HEK293 (cell line): Measurements from ENCODE around the gene HIF3A.

Source experiments
- CTCF ChIA-PET: fragments of 350-600 bp; formaldehyde crosslinking; extraction: SDS; loops from one replicate; lab custom pipeline; 2021; ENCODE audit warnings: antibody characterized with exemption; lab: Yijun Ruan, JAX
- POLR2A ChIA-PET: fragments of 300-600 bp; formaldehyde crosslinking; extraction: SDS; loops from one replicate; lab custom pipeline; 2020; ENCODE audit warnings: antibody characterized with exemption, inconsistent platforms; lab: Yijun Ruan, JAX
- H3K27ac ChIP-seq: fragments of 200-500 bp; sonication (Bioruptor generic); 2 replicates; pipeline ENCODE4 v1.5.1; 2014; ENCODE audit warnings: low read depth, low read length, control low read depth, inconsistent platforms; ENCODE audit errors: extremely low read depth
- H3K36me3 ChIP-seq, 2 experiments: fragments of 200-500 bp in 1 of 2; sonication (Bioruptor generic) in 1 of 2; 1 replicate in 1 of 2; 2 replicates in 1 of 2; pipeline ENCODE4 v1.5.1; 2014 to 2017; ENCODE audit warnings: inconsistent platforms in 2 of 2, low read length in 2 of 2; ENCODE audit not compliant: control insufficient read depth in 2 of 2, insufficient read depth in 1 of 2
- H3K4me1 ChIP-seq: fragments of 200-500 bp; sonication (Bioruptor generic); 2 replicates; pipeline ENCODE4 v1.5.1; 2014; ENCODE audit warnings: mild to moderate bottlenecking, low read length, inconsistent platforms; ENCODE audit not compliant: control insufficient read depth, insufficient read depth
- H3K4me3 ChIP-seq: 2 replicates; pipeline ENCODE4 v1.5.1; 2011; ENCODE audit warnings: low read depth, mild to moderate bottlenecking, control low read depth, low read length, moderate library complexity
- H3K9me3 ChIP-seq: fragments of 200-500 bp; sonication (Bioruptor generic); 2 replicates; pipeline ENCODE4 v1.5.1; 2014; ENCODE audit warnings: low read depth, low read length, inconsistent platforms; ENCODE audit not compliant: control insufficient read depth, insufficient read depth
- REPIN1 ChIP-seq: fragments of 450-650 bp; formaldehyde crosslinking; IDR thresholded peaks from 2 replicates; pipeline ENCODE4 v1.5.1; 2017; ENCODE audit warnings: missing biosample characterization, missing genetic modification characterization, low read depth
- SETDB1 ChIP-seq: IDR thresholded peaks from one replicate; pipeline ENCODE4 v1.6.1; 2017; ENCODE audit warnings: mild to moderate bottlenecking, low read length, moderate library complexity, mixed read lengths; ENCODE audit not compliant: insufficient read length
- ZBTB10 ChIP-seq: fragments of 450-650 bp; formaldehyde crosslinking; IDR thresholded peaks from 2 replicates; pipeline ENCODE4 v1.5.1; 2016; ENCODE audit warnings: missing biosample characterization, missing genetic modification characterization
- ZBTB17 ChIP-seq: fragments of 450-650 bp; formaldehyde crosslinking; IDR thresholded peaks from 2 replicates; pipeline ENCODE4 v1.5.1; 2016; ENCODE audit warnings: missing biosample characterization, missing genetic modification characterization
- ZEB2 ChIP-seq: fragments of 450-650 bp; formaldehyde crosslinking; IDR thresholded peaks from 2 replicates; pipeline ENCODE4 v1.5.1; 2016; ENCODE audit warnings: missing biosample characterization, missing genetic modification characterization
- ZFHX2 ChIP-seq: fragments of 450-650 bp; formaldehyde crosslinking; conservative IDR thresholded peaks from 2 replicates; pipeline ENCODE4 v1.5.1; 2016; ENCODE audit warnings: missing biosample characterization, missing genetic modification characterization
- ZNF112 ChIP-seq: fragments of 450-650 bp; formaldehyde crosslinking; IDR thresholded peaks from 2 replicates; pipeline ENCODE4 v1.5.0; 2017; ENCODE audit warnings: missing biosample characterization, missing genetic modification characterization
- ZNF148 ChIP-seq: fragments of 450-650 bp; formaldehyde crosslinking; IDR thresholded peaks from 2 replicates; pipeline ENCODE4 v1.5.0; 2017; ENCODE audit warnings: missing biosample characterization, missing genetic modification characterization, borderline replicate concordance
- ZNF274 ChIP-seq, 2 experiments: fragments of 200-500 bp in 1 of 2; fragments of 450-650 bp in 1 of 2; sonication (Bioruptor generic) in 1 of 2; formaldehyde crosslinking in 1 of 2; IDR thresholded peaks; 2 replicates each; pipeline versions ENCODE4 v1.5.1 to v1.6.1; 2014 to 2016; ENCODE audit warnings: borderline replicate concordance in 1 of 2, inconsistent platforms in 1 of 2, low read length in 1 of 2, missing biosample characterization in 1 of 2, missing genetic modification characterization in 1 of 2
- ZNF354C ChIP-seq: fragments of 450-650 bp; formaldehyde crosslinking; IDR thresholded peaks from 2 replicates; pipeline ENCODE4 v1.5.1; 2016; ENCODE audit warnings: missing biosample characterization, missing genetic modification characterization, low read depth, borderline replicate concordance
- ZNF48 ChIP-seq: fragments of 450-650 bp; formaldehyde crosslinking; IDR thresholded peaks from 2 replicates; pipeline ENCODE4 v1.5.1; 2016; ENCODE audit warnings: missing biosample characterization, missing genetic modification characterization
- ZNF501 ChIP-seq: fragments of 450-650 bp; formaldehyde crosslinking; IDR thresholded peaks from 2 replicates; pipeline ENCODE4 v1.5.1; 2016; ENCODE audit warnings: missing biosample characterization, missing genetic modification characterization
- ZNF76 ChIP-seq: fragments of 450-650 bp; formaldehyde crosslinking; IDR thresholded peaks from 2 replicates; pipeline ENCODE4; 2016; ENCODE audit warnings: low read depth, missing biosample characterization, missing genetic modification characterization, borderline replicate concordance
- ZNF777 ChIP-seq: fragments of 450-650 bp; formaldehyde crosslinking; IDR thresholded peaks from 2 replicates; pipeline ENCODE4 v1.5.1; 2017; ENCODE audit warnings: missing biosample characterization, missing genetic modification characterization, borderline replicate concordance
- ZSCAN30 ChIP-seq: fragments of 450-650 bp; IDR thresholded peaks from 2 replicates; pipeline ENCODE4 v1.5.1; 2018; ENCODE audit warnings: missing biosample characterization, mild to moderate bottlenecking, missing genetic modification characterization, moderate library complexity
- TF ChIP-seq, protein P1 (sequence below): fragments of 450-650 bp; formaldehyde crosslinking; IDR thresholded peaks from 2 replicates; pipeline ENCODE4 v1.5.1; 2017; ENCODE audit warnings: missing biosample characterization, missing genetic modification characterization
- TF ChIP-seq, protein P2 (sequence below): fragments of 450-650 bp; formaldehyde crosslinking; IDR thresholded peaks from 2 replicates; pipeline ENCODE4 v1.5.1; 2016; ENCODE audit warnings: missing biosample characterization, missing genetic modification characterization
- TF ChIP-seq, protein P3 (sequence below): fragments of 450-650 bp; formaldehyde crosslinking; IDR thresholded peaks from 2 replicates; pipeline ENCODE4 v1.5.1; 2016; ENCODE audit warnings: missing biosample characterization, missing genetic modification characterization, low read depth
- TF ChIP-seq, protein P4 (sequence below): fragments of 450-650 bp; formaldehyde crosslinking; conservative IDR thresholded peaks from 2 replicates; pipeline ENCODE4 v1.5.1; 2016; ENCODE audit warnings: low read depth, missing biosample characterization, missing genetic modification characterization

The HIF3A gene

GRCh38 chr19:46383171-46383815 is 86.5 kb downstream of the HIF3A start:
- no peaks in the 10 kb centered on the region for H3K4me1 ChIP-seq
- POLR2A ChIA-PET, result no interaction called here
- TF ChIP-seq ZNF777 (no peak), ZEB2 (tag by site-specific recombination) (no peak), REPIN1 (tag by site-specific recombination) (no peak), ZBTB17 (tag by site-specific recombination) (no peak), ZNF501 (tag by site-specific recombination) (no peak), ZNF274 (IDR thresholded peaks at IDR 0.05; ENCODE audit: low read length) (no peak), ZNF274 (tag by site-specific recombination; IDR thresholded peaks at IDR 0.05; ENCODE audit: borderline replicate concordance) (no peak), ZNF76 (no peak), ZNF112 (tag by site-specific recombination) (no peak), ZBTB10 (tag by site-specific recombination) (no peak)
- TF ChIP-seq, protein P1, sequence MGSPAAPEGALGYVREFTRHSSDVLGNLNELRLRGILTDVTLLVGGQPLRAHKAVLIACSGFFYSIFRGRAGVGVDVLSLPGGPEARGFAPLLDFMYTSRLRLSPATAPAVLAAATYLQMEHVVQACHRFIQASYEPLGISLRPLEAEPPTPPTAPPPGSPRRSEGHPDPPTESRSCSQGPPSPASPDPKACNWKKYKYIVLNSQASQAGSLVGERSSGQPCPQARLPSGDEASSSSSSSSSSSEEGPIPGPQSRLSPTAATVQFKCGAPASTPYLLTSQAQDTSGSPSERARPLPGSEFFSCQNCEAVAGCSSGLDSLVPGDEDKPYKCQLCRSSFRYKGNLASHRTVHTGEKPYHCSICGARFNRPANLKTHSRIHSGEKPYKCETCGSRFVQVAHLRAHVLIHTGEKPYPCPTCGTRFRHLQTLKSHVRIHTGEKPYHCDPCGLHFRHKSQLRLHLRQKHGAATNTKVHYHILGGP (tag by site-specific recombination), result no peak
- TF ChIP-seq, protein P2, sequence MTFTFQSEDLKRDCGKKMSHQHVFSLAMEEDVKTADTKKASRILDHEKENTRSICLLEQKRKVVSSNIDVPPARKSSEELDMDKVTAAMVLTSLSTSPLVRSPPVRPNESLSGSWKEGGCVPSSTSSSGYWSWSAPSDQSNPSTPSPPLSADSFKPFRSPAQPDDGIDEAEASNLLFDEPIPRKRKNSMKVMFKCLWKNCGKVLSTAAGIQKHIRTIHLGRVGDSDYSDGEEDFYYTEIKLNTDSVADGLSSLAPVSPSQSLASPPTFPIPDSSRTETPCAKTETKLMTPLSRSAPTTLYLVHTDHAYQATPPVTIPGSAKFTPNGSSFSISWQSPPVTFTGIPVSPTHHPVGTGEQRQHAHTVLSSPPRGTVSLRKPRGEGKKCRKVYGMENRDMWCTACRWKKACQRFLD (tag by site-specific recombination), result no peak
- TF ChIP-seq, all 188 proteins: peak for 0
- Histone ChIP-seq H3K4me3 (no peak overlapping the region), H3K27ac (no peak overlapping the region), H3K9me3 (no peaks in the 10 kb centered on the region), H3K36me3 (peaks cover 69 to 91% of the 10 kb centered on the region in 2 experiments)
- CTCF ChIA-PET, result interaction anchor here (0.6 to 4.6 kb wide), 3 partner anchors 12 to 103 kb away, joined by 3 to 26 read pairs (median 4); no protein-coding TSS in a partner anchor

GRCh38 chr19:46383846-46384245 is 87.0 kb downstream of the HIF3A start:
- POLR2A ChIA-PET, result no interaction called here
- CTCF ChIA-PET, result interaction anchor here (0.9 to 4.6 kb wide), 3 partner anchors 12 to 102 kb away, joined by 3 to 26 read pairs (median 4); no protein-coding TSS in a partner anchor

More at GRCh38 chr19:46383846-46384245, 87.0 kb downstream of the HIF3A start:
- Histone ChIP-seq H3K4me1 (no peaks in the 10 kb centered on the region), H3K9me3 (no peaks in the 10 kb centered on the region), H3K4me3 (no peak overlapping the region), H3K36me3 (peaks cover 69 to 94% of the 10 kb centered on the region in 2 experiments), H3K27ac (no peak overlapping the region)
- no peak for TF ChIP-seq ZNF48 (tag by site-specific recombination)
- no peak for TF ChIP-seq ZNF274 (IDR thresholded peaks at IDR 0.05; ENCODE audit: low read length)
- no peak for TF ChIP-seq ZNF274 (tag by site-specific recombination; IDR thresholded peaks at IDR 0.05; ENCODE audit: borderline replicate concordance)
- no peak for TF ChIP-seq ZNF354C (tag by site-specific recombination)
- no peak for TF ChIP-seq ZSCAN30
- TF ChIP-seq ZFHX2 (tag by site-specific recombination), result no peak
- TF ChIP-seq, protein P3, sequence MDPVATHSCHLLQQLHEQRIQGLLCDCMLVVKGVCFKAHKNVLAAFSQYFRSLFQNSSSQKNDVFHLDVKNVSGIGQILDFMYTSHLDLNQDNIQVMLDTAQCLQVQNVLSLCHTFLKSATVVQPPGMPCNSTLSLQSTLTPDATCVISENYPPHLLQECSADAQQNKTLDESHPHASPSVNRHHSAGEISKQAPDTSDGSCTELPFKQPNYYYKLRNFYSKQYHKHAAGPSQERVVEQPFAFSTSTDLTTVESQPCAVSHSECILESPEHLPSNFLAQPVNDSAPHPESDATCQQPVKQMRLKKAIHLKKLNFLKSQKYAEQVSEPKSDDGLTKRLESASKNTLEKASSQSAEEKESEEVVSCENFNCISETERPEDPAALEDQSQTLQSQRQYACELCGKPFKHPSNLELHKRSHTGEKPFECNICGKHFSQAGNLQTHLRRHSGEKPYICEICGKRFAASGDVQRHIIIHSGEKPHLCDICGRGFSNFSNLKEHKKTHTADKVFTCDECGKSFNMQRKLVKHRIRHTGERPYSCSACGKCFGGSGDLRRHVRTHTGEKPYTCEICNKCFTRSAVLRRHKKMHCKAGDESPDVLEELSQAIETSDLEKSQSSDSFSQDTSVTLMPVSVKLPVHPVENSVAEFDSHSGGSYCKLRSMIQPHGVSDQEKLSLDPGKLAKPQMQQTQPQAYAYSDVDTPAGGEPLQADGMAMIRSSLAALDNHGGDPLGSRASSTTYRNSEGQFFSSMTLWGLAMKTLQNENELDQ (tag by site-specific recombination), result no peak
- TF ChIP-seq ZNF148, result no peak
- TF ChIP-seq SETDB1, result no peak
- TF ChIP-seq, protein P4, sequence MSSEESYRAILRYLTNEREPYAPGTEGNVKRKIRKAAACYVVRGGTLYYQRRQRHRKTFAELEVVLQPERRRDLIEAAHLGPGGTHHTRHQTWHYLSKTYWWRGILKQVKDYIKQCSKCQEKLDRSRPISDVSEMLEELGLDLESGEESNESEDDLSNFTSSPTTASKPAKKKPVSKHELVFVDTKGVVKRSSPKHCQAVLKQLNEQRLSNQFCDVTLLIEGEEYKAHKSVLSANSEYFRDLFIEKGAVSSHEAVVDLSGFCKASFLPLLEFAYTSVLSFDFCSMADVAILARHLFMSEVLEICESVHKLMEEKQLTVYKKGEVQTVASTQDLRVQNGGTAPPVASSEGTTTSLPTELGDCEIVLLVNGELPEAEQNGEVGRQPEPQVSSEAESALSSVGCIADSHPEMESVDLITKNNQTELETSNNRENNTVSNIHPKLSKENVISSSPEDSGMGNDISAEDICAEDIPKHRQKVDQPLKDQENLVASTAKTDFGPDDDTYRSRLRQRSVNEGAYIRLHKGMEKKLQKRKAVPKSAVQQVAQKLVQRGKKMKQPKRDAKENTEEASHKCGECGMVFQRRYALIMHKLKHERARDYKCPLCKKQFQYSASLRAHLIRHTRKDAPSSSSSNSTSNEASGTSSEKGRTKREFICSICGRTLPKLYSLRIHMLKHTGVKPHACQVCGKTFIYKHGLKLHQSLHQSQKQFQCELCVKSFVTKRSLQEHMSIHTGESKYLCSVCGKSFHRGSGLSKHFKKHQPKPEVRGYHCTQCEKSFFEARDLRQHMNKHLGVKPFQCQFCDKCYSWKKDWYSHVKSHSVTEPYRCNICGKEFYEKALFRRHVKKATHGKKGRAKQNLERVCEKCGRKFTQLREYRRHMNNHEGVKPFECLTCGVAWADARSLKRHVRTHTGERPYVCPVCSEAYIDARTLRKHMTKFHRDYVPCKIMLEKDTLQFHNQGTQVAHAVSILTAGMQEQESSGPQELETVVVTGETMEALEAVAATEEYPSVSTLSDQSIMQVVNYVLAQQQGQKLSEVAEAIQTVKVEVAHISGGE (tag by site-specific recombination), result no peak
